GM18951 (cell line): Measurements from ENCODE around the gene KCNG3.

Source experiments
- POLR2A ChIP-seq: IDR thresholded peaks from 4 replicates; pipeline ENCODE4 v1.6.1; 2011; ENCODE audit warnings: mild to moderate bottlenecking; ENCODE audit not compliant: insufficient read length, insufficient read depth; ENCODE audit errors: extremely low read depth
- in situ Hi-C: fragments of 300-500 bp; cut with MboI; formaldehyde crosslinking; loops from one replicate; pipeline ENCODE4 v1.12.0; 2022; ENCODE audit warnings: low sequenced_read_pairs, mixed read lengths, inconsistent platforms; ENCODE audit not compliant: unreplicated experiment

The KCNG3 gene

GRCh38 chr2:42436370-42436769 is 57.4 kb downstream of the KCNG3 start:
- in situ Hi-C loops: no loop called here

DNA sequence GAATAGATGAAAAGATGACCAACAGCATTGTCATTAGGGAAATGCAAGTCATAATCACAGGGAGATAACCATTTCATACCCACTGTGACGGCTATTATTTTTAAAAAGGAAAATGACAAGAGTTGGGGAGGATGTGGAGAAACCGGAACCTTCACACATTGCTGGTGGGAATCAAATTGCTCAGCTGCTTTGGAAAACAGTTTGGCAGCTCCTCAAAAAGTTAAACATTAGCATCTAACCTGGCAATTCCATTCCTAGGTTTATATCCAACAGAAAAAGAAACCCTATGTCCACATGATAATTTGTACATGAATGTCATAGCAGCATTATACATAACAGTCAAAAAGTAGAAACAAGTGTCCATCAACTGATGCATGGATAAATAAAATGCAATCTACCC is 58.2 kb downstream of the KCNG3 start:
- no peak for TF ChIP-seq POLR2A
- in situ Hi-C loops: no loop called here

More at GRCh38 chr2:42436370-42436769, 57.4 kb downstream of the KCNG3 start:
- TF ChIP-seq POLR2A: no peak

GRCh38 chr2:42430188-42430587 is 63.6 kb downstream of the KCNG3 start:
- TF ChIP-seq POLR2A: no peak
- in situ Hi-C loops: no loop called here

- in situ Hi-C loops: no loop called here
- no peak for TF ChIP-seq POLR2A
These were observed 64.4 kb downstream of the KCNG3 start for GRCh38 chr2:42429352-42429751.

DNA sequence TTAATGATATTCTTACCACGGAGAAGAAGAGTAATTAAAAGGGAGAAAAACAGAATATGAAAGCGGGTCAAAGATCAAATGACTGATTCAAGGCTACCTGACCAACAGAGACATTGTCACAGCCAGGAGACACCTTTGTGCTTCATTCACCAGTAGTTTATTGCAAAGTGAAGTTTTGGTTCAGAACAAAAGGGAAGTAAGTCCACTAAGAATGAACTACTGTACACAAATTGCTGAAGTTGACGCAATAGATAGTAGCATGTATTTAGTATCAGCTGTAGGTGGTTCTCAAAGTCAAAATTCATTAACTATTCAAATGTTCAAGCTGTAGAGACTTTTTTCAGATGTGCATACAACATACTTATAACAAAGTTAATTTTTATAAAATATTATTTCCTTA is 68.1 kb downstream of the KCNG3 start:
- in situ Hi-C loops: no loop called here

DNA sequence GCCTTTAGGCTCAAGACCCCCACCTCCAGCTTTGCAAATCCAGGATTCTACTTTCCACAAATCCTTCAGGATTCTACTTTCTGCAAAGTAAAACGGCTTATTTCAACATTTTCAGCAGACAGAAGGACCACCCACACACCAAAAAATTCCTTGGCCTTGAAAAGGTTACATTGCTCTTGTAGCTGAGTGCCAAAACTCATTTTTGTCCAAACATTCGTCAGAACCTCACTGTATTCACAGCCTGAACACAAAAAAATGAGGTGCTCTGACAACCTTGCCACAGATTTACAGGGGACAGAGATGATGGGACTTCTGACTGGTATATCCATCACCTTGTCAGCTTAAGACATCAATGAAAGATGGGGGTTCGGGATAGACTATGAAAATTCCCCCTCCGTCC is 69.7 kb downstream of the KCNG3 start:
- TF ChIP-seq POLR2A: no peak
- in situ Hi-C loops: no loop called here

More for the DNA sequence above, 68.1 kb downstream of the KCNG3 start:
- no peak for TF ChIP-seq POLR2A

DNA sequence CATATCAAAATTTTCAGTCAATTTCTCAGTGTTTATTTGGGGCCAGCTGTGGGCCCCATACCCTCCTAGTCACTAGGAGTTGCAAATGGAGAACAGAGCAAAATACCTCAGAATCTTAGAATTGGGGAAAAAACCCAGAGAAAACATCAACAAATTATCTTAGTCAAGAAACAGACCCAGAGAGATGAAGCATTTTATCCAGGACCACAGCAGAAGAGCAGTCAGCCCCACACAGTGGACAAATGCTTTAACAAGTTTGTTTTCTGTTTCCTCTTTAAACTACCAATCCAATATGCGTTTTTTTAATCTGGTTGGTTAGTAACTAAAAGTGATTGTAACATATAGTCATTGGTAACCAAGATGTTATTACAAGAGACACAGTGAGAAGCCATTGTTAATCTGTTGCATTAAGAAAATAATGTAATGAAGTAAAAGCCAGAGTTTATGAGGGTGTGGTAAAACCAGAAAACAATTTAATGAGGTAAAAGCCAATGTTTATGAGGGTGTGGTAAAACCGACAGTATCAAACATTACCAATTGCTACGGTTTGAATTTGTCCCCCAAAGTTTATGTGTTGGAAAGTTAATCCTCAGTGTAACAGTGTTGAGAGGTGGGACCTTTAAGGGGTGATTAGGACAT is 72.1 kb downstream of the KCNG3 start:
- no peak for TF ChIP-seq POLR2A
- in situ Hi-C loops: no loop called here

GRCh38 chr2:42421157-42421485 is 72.7 kb downstream of the KCNG3 start:
- in situ Hi-C loops: no loop called here
- TF ChIP-seq POLR2A: no peak

DNA sequence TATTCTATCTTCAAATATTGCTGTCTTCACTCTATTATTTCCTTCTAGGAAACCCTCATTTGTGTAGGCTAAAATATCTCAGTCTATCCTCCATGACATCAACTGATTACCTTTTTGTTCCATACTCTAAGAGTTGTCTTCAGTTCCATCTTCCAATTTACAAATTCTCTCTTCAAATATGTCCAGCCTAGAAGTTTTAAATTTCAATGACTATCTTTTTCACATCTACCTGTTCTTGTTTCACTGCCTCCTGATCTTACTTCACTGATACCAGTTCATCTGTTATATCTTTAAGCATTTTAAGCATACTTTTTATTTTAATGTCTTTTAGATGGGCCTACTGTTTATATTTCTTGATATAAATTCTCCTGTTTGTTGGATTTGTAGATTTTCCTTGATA is 79.1 kb downstream of the KCNG3 start:
- TF ChIP-seq POLR2A: no peak
- in situ Hi-C loops: no loop called here

DNA sequence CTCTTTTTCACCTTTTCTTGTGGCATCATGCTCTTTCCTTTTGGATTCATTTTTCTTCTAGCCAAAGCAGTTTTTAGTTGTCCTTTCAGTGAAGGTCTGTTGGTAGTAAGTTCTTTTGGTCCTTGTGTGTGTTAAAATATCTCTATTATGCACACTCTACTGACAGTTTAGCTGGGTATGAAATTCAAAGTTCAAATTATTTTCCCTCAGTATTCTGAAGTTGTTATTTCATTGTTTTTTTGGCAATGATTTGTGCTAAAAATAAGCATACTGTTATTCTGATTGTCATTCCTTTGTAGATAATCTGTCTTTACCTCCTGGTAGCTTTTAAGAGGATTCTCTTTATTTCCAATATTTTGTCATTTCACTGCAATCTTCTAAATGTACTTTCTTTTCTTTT is 79.6 kb downstream of the KCNG3 start:
- no peak for TF ChIP-seq POLR2A
- in situ Hi-C loops: no loop called here

DNA sequence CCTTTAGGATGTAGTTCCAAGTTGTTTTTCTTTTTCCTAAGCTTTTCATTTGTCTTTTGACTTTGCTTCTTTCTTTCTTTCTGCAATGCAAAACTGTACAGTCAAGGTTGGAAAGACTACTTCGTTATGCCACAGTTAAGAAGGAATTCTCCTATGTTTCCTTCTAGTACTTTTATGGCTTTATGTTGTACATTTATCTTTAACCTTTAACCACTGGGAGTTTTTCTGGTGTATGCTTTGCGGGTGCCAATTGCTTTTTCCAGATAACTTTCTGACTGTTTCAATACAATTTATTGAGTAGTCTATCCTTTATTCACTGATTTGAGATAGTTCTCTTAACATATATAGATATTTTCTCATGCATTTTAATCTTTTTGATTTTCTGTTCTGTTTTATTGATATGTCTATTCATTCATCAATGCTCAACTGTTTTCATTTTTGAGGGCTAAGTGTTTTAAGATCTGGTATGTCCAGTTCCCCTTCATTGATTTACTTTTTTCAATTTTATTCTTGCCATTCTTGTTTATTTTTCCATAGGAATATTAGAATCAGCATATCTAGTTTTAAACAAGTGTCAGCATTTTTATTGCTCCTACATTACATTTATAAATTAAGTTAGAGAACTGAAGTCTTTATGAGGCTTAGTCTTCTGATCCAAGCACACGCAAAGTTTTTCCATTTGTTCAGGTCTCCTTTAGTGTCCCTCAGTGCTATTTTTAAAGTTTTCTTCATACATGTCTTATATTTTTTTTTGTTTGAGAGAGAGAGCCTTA is 82.9 kb downstream of the KCNG3 start:
- in situ Hi-C loops: no loop called here
- TF ChIP-seq POLR2A: no peak

- TF ChIP-seq POLR2A: no peak
- in situ Hi-C loops: no loop called here
These were observed 85.8 kb downstream of the KCNG3 start for GRCh38 chr2:42408009-42408408.

- in situ Hi-C loops: no loop called here
These were observed 86.3 kb downstream of the KCNG3 start for GRCh38 chr2:42407476-42407875.

GRCh38 chr2:42404676-42405075 is 89.1 kb downstream of the KCNG3 start:
- no peak for TF ChIP-seq POLR2A
- in situ Hi-C loops: no loop called here

More at GRCh38 chr2:42407476-42407875, 86.3 kb downstream of the KCNG3 start:
- no peak for TF ChIP-seq POLR2A
